PFSK-1 (cell line): Measurements from ENCODE around the gene PEF1.

Experiments
- FOXP2 ChIP-seq: optimal IDR thresholded peaks from 2 replicates; pipeline ENCODE3; 2011; ENCODE audit warnings: borderline replicate concordance, control low read depth, inconsistent platforms; ENCODE audit not compliant: insufficient read depth; ENCODE audit errors: extremely low read length, extremely low read depth
- POLR2AphosphoS5 ChIP-seq: IDR thresholded peaks from 2 replicates; pipeline ENCODE4 v1.6.1; 2012; ENCODE audit warnings: low read depth, mild to moderate bottlenecking, control low read depth, low read length, moderate library complexity
- SIN3A ChIP-seq: IDR thresholded peaks from 2 replicates; pipeline ENCODE4 v1.6.1; 2012; ENCODE audit warnings: mild to moderate bottlenecking, low read length, moderate library complexity, borderline replicate concordance; ENCODE audit not compliant: insufficient read depth
- TAF1 ChIP-seq: IDR thresholded peaks from 2 replicates; pipeline ENCODE4 v1.6.1; 2012; ENCODE audit warnings: low read length, control low read depth, borderline replicate concordance; ENCODE audit not compliant: insufficient read depth
- TF ChIP-seq, protein P1 (sequence below), 2 experiments: IDR thresholded peaks; 2 replicates each; pipeline versions ENCODE4 v1.6.1 to v1.8.0; 2011 to 2012; ENCODE audit warnings: low read depth in 2 of 2, low read length in 2 of 2, control low read depth in 1 of 2, inconsistent platforms in 1 of 2, mild to moderate bottlenecking in 1 of 2, moderate library complexity in 1 of 2; ENCODE audit not compliant: insufficient read depth in 1 of 2

PEF1 gene

DNA sequence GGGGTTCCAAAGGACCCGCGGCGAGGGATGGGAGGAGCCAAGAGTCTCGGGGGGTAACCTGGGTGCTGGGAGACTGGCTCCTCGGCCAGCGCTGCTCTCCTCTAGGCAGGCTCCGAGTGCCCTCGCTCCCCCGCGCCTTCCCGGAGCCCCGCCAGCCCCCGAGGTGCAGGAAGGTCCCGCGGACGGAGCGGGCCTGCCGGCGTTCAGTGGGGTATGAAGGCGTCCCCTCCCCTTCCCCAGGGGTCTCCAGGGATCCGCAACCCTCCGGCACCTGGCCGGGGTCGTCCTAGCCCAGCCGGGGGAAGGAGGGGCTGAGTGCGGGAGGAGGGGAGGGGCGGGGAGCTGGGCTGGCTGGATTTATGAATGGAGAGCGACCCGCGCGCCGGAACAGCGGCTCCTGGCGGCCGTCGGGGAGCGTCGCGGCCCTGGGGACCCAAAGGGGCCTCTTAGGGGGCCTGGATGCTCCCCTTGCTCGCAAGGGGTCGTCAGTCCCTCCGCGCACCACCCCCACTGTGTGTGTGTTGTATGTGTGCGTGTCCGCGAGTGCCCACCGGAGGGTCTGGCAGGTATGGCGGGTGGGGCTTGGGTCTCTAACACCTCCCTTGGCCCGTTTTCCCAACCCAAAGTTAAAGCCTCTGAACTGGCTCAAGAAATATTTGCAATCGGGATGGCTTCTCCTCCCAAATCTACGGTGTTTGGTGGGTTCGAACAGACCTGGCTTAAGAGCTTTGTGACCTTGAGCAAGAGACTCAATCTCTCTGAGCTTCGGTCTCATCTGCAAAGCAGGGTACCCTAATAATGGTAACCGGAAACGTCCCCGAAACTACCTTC is 26.5 kb downstream of the PEF1 start:
- TF ChIP-seq SIN3A, result no peak
- TF ChIP-seq POLR2AphosphoS5, result peak; percentile 74

DNA sequence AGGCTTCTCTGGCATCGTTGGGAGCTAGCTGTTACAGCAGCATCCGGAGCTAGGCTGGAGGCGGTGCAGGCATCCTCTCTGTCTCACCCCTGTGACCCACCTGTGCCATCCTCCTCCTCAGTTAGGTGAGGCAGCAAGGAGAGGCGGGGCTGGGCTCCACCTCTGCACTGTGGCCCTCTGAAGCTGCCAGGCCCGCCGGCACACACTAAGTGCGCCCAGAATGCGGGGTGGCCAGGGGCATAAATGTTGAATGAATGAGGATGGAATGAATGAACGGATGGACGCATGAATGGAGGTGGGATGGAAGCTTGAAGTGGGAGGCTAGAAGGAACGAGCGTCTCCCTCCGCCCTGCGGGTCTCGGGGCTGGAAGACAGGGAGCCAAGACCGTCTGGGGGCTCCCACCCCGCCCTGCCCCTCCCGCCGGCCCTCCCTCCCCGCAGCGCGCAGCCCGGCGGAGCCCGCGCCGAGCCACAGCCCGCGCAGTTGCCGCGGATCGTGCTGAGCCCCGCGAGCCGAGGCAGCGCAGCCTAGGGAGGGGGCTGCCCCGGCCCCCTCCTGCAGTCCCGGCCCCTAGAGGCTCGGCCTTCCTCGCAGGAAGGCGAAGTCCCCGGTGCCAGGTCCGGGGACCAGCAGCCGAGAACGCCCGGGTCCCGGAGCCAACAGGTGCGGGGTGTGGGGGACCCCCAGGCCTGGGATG is 27.3 kb downstream of the PEF1 start, which contains the start of gene HCRTR1:
HCRTR1 (plus strand) TSS at position 472 of the 698 bp plus-strand sequence. CDS start 1,504 bp downstream, outside the sequence.
- TF ChIP-seq POLR2AphosphoS5 (no peak), TAF1 (no peak), SIN3A (no peak), FOXP2 (no peak)
- TF ChIP-seq, protein P1, sequence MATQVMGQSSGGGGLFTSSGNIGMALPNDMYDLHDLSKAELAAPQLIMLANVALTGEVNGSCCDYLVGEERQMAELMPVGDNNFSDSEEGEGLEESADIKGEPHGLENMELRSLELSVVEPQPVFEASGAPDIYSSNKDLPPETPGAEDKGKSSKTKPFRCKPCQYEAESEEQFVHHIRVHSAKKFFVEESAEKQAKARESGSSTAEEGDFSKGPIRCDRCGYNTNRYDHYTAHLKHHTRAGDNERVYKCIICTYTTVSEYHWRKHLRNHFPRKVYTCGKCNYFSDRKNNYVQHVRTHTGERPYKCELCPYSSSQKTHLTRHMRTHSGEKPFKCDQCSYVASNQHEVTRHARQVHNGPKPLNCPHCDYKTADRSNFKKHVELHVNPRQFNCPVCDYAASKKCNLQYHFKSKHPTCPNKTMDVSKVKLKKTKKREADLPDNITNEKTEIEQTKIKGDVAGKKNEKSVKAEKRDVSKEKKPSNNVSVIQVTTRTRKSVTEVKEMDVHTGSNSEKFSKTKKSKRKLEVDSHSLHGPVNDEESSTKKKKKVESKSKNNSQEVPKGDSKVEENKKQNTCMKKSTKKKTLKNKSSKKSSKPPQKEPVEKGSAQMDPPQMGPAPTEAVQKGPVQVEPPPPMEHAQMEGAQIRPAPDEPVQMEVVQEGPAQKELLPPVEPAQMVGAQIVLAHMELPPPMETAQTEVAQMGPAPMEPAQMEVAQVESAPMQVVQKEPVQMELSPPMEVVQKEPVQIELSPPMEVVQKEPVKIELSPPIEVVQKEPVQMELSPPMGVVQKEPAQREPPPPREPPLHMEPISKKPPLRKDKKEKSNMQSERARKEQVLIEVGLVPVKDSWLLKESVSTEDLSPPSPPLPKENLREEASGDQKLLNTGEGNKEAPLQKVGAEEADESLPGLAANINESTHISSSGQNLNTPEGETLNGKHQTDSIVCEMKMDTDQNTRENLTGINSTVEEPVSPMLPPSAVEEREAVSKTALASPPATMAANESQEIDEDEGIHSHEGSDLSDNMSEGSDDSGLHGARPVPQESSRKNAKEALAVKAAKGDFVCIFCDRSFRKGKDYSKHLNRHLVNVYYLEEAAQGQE (IDR thresholded peaks at IDR 0.05; ENCODE audit: insufficient read depth in 1 of 2, low read depth in 2 of 2, low read length in 2 of 2), result no peak

DNA sequence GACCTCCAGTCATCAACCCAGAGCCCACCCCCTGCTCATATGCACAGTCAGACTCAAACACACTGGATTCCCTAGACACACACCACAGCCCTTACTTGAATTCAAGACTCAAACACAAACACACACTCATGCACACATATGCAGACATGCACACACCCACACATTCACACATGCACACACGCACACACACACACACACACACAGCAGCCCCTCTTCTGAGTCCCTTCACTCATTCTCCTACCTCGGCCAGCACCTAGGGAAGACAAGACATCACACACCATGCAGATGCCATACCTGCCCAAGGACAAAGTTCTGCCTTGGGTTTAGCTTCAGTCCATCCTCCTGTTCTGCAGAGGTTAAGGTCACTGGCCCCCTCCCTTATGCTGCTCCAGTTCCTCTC is 28.7 kb downstream of the PEF1 start:
- TF ChIP-seq TAF1 (no peak), FOXP2 (no peak), POLR2AphosphoS5 (no peak), SIN3A (no peak)
- TF ChIP-seq, protein P1 (IDR thresholded peaks at IDR 0.05; ENCODE audit: insufficient read depth in 1 of 2, low read depth in 2 of 2, low read length in 2 of 2), result no peak

DNA sequence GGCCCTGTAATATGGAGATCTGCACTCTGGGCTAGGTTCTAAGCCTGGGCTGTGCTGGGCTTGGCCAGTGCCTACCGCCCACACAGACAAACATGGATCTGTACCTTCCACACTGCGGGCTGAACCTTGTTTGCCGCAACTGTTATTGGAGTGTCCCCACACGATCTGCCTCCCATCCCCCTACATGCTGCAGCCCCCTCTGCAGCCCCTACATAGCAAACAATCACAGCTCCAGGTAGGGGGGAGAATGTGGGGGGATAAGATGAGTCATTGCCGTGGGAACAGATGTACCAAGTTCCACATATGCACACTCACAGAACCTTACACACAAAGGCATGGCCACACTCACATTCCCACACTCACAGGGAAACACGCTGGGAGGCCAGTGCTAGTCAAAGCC is 29.3 kb downstream of the PEF1 start:
- no peak for TF ChIP-seq SIN3A
- no peak for TF ChIP-seq TAF1
- no peak for TF ChIP-seq FOXP2
- TF ChIP-seq POLR2AphosphoS5, result no peak
- TF ChIP-seq, protein P1 (IDR thresholded peaks at IDR 0.05; ENCODE audit: insufficient read depth in 1 of 2, low read depth in 2 of 2, low read length in 2 of 2), result no peak

DNA sequence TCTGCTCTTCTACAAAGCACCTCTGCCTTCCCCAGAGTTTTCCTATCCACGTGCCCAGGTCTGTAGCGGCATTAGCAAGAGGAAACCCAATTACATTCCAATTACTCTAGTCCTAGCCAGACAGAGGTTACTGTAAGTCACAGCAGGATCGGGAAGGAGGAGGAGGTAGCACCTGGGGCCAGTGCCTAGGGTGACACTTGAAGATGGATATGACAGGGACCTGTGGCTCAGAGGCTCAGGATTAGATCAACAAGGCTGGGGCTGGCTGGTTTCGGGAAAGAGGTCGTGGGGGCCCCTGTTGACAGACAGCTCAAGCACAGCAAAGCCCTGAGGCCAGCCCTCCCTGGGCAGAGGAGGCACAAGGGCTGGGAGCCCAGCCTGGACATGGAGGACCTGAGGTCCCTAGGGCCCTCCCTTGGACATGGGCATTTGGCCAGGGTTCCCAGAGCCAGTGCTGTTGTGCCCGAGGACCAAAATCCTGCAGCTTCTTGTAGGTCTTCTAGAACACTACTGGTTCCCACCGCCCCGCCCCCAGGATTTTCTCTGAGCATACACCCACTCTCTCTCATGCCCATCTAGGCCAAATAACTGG is 30.2 kb downstream of the PEF1 start:
- TF ChIP-seq TAF1 (no peak), SIN3A (no peak), POLR2AphosphoS5 (no peak), FOXP2 (no peak)
- TF ChIP-seq, protein P1 (IDR thresholded peaks at IDR 0.05; ENCODE audit: insufficient read depth in 1 of 2, low read depth in 2 of 2, low read length in 2 of 2), result no peak
